K562 (cell line): ENCODE measurements around the gene TTC31. TPM values are rescaled to one million over a fixed set of nuclear protein-coding genes. Genes with fewer than 3 reads are reported as not detected.
A peak's percentile ranks its signal among the peaks of the same experiment; 100 is the strongest.

ENCODE experiments used
- ELF4 ChIP-seq: fragments of 450-650 bp; formaldehyde crosslinking; IDR thresholded peaks from 2 replicates; pipeline ENCODE4 v1.4.0; 2022; ENCODE audit warnings: missing genetic modification characterization
- ERF ChIP-seq: fragments of 450-650 bp; formaldehyde crosslinking; IDR thresholded peaks from 2 replicates; pipeline ENCODE4 v1.4.0; 2020; ENCODE audit warnings: mild to moderate bottlenecking, mixed read lengths
- ETV6 ChIP-seq, 3 experiments: fragments of 150-350 bp in 1 of 3; sonication (generic) in 1 of 3; formaldehyde crosslinking in 1 of 3; IDR thresholded peaks; 2 replicates each; pipeline versions ENCODE4 v1.6.1 to v1.8.0; 2014 to 2022; ENCODE audit warnings: borderline replicate concordance in 2 of 3, low read depth in 2 of 3, antibody characterized with exemption in 1 of 3, low read length in 1 of 3, mild to moderate bottlenecking in 1 of 3, missing genetic modification reagents in 1 of 3
- GABPB1 ChIP-seq: sonication (generic); formaldehyde crosslinking; IDR thresholded peaks from 2 replicates; pipeline ENCODE4 v1.8.0; 2022; ENCODE audit warnings: mild to moderate bottlenecking, missing genetic modification reagents
- MAFK ChIP-seq: IDR thresholded peaks from 2 replicates; pipeline ENCODE4 v1.6.1; 2011; ENCODE audit warnings: low read length, improper control_type of control experiment
- MXI1 ChIP-seq: IDR thresholded peaks from 2 replicates; pipeline ENCODE4 v1.6.1; 2011; ENCODE audit warnings: low read depth, mild to moderate bottlenecking, improper control_type of control experiment, low read length
- NCOR1 ChIP-seq: fragments of 450-650 bp; IDR thresholded peaks from 2 replicates; pipeline ENCODE4 v1.6.1; 2016; ENCODE audit warnings: mild to moderate bottlenecking, moderate library complexity
- NR2C1 ChIP-seq, 2 experiments: fragments of 450-650 bp; IDR thresholded peaks; 2 replicates each; pipeline ENCODE4 v1.6.1; 2017; ENCODE audit warnings: mild to moderate bottlenecking in 2 of 2, antibody characterized with exemption in 1 of 2, inconsistent platforms in 1 of 2, missing compliant biosample characterization in 1 of 2, missing genetic modification characterization in 1 of 2
- ZFP36 ChIP-seq: fragments of 150-350 bp; IDR thresholded peaks from 2 replicates; pipeline ENCODE4 v1.6.1; 2018; ENCODE audit warnings: low read length, low read depth; ENCODE audit not compliant: partially characterized antibody
- ZFX ChIP-seq: sonication (generic); formaldehyde crosslinking; IDR thresholded peaks from 2 replicates; pipeline ENCODE4 v1.8.0; 2022; ENCODE audit warnings: mild to moderate bottlenecking, missing genetic modification reagents, moderate library complexity
- ZNF3 ChIP-seq: fragments of 250-450 bp; sonication (Bioruptor Pico); IDR thresholded peaks from 2 replicates; pipeline ENCODE4 v1.5.0; 2021; ENCODE audit warnings: mild to moderate bottlenecking, moderate library complexity
- ZNF778 ChIP-seq: fragments of 450-650 bp; formaldehyde crosslinking; IDR thresholded peaks from 2 replicates; pipeline ENCODE4 v1.4.0; 2020; ENCODE audit warnings: mild to moderate bottlenecking, moderate library complexity
- polyA plus RNA-seq, 8 experiments: library from polyadenylated mRNA; depleted of rRNA in 4 of 8; stranded (reverse) in 5 of 8; unstranded in 3 of 8; fragments of >200 nt; fragmentation: Nextera tagmentation in 2 of 8; fragmentation: Illumina TruSeq in 1 of 8; extraction: Ambion mirVana in 2 of 8; extraction: Trizol in 1 of 8; gene quantifications; 2 replicates each; pipeline versions ENCODE4 v1.2.1 to v1.2.3, GENCODE V29; 2011 to 2014; ENCODE audit warnings: inconsistent platforms in 1 of 8, missing spikeins in 1 of 8
- total RNA-seq, 7 experiments: library from RNA; depleted of rRNA in 6 of 7; stranded (reverse); fragments of >200 nt in 6 of 7; fragmentation: Illumina TruSeq in 2 of 7; extraction: Trizol in 2 of 7; gene quantifications; 2 replicates each; pipeline versions ENCODE4 v1.2.1 to v1.2.3, GENCODE V29; 2011 to 2021; ENCODE audit warnings: low replicate concordance in 1 of 7
- TF ChIP-seq, protein P1 (sequence below): fragments of 250-450 bp; sonication (Bioruptor Pico); IDR thresholded peaks from 2 replicates; pipeline ENCODE4 v1.4.0; 2020; ENCODE audit warnings: mild to moderate bottlenecking, moderate library complexity, borderline replicate concordance

The TTC31 gene
- total and polyA plus RNA-seq, 9 of the 15 experiments (the other 6 are each of a cell fraction or from before 2014, with no cell fraction given): 4.7 to 30.5 (median 15.9) TPM

DNA sequence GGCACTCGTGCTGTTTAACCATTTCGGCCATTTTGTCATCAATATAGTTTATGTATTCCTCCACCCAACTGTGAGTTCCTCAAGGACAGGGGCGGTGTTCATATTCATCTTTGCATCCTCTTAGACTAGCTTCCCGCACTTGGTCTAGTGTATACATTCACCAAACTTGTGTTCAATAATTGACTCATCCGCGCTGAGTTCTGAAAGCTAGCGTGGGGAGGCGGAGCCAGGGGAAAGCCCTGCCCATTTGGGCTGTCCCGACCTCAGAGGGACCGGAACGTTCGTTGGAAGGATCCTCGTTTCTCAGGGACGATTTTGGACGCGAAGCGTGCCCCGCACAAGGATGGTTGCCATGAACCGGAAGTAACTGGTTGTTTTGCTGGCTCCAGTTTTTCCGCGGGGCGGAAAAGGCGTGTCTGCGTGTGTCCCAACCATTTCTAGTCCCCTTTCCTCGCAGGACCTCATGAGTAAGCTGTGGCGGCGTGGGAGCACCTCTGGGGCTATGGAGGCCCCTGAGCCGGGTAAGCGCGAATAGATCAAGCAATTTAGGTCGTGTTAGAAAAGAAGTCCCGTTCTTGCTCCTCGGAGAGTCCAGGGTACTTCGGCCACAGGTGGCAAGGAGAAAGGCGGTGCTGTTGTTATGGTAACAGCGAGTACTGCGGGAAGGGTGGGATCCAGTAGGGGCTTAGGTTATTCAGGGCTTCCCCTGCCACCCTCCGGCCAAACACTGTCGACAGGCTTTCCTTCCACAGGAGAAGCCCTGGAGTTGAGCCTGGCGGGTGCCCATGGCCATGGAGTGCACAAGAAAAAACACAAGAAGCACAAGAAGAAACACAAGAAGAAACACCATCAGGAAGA lies 28.0 kb upstream of the TTC31 start, which contains the start of gene INO80B (continued):
- 0 out of 4 replicates have a peak, but pooled peaks of 1 of the 2 experiments have one; percentile 39 for TF ChIP-seq ETV6 (IDR thresholded peaks at IDR 0.05; ENCODE audit: borderline replicate concordance in 1 of 2, low read depth in 2 of 2, low read length in 1 of 2)
- TF ChIP-seq ETV6 (CRISPR knock-in tag; IDR thresholded peaks at IDR 0.05; ENCODE audit: borderline replicate concordance): no peak
- no peak for TF ChIP-seq ZNF3 (CRISPR knock-in tag)
- TF ChIP-seq ERF: peak; percentile 78; the same call in 1 of the 2 replicates
- TF ChIP-seq, protein P1, sequence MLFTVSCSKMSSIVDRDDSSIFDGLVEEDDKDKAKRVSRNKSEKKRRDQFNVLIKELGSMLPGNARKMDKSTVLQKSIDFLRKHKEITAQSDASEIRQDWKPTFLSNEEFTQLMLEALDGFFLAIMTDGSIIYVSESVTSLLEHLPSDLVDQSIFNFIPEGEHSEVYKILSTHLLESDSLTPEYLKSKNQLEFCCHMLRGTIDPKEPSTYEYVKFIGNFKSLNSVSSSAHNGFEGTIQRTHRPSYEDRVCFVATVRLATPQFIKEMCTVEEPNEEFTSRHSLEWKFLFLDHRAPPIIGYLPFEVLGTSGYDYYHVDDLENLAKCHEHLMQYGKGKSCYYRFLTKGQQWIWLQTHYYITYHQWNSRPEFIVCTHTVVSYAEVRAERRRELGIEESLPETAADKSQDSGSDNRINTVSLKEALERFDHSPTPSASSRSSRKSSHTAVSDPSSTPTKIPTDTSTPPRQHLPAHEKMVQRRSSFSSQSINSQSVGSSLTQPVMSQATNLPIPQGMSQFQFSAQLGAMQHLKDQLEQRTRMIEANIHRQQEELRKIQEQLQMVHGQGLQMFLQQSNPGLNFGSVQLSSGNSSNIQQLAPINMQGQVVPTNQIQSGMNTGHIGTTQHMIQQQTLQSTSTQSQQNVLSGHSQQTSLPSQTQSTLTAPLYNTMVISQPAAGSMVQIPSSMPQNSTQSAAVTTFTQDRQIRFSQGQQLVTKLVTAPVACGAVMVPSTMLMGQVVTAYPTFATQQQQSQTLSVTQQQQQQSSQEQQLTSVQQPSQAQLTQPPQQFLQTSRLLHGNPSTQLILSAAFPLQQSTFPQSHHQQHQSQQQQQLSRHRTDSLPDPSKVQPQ (CRISPR knock-in tag): no peak
- peak; percentile 84; the same call in 1 of the 2 replicates for TF ChIP-seq ELF4
- TF ChIP-seq GABPB1: peak; percentile 100
- TF ChIP-seq ZNF778: no peak
- peak; percentile 59; the same call in 1 of the 2 replicates for TF ChIP-seq MAFK
- TF ChIP-seq ZFX: no peak; the same call in 1 of the 2 replicates
- TF ChIP-seq NCOR1: peak; percentile 97
- peak; percentile 6 for TF ChIP-seq ZFP36
- peak; percentile 98 for TF ChIP-seq NR2C1 (IDR thresholded peaks at IDR 0.05)
- TF ChIP-seq NR2C1 (tag; IDR thresholded peaks at IDR 0.05): peak; percentile 100
- TF ChIP-seq MXI1: peak; percentile 95
